Hematopoietic multipotent progenitor cell treated with erythropoietin and hydrocortisone succinate and interleukin-3 and kit ligand, for 17 days (in vitro differentiated cells): ENCODE data around the gene LY6G6F.

Source experiments
- DNase-seq: peaks from one replicate; pipeline ENCODE4 v3.0.0-alpha.2; 2015; ENCODE audit warnings: low spot score

LY6G6F gene

DNA sequence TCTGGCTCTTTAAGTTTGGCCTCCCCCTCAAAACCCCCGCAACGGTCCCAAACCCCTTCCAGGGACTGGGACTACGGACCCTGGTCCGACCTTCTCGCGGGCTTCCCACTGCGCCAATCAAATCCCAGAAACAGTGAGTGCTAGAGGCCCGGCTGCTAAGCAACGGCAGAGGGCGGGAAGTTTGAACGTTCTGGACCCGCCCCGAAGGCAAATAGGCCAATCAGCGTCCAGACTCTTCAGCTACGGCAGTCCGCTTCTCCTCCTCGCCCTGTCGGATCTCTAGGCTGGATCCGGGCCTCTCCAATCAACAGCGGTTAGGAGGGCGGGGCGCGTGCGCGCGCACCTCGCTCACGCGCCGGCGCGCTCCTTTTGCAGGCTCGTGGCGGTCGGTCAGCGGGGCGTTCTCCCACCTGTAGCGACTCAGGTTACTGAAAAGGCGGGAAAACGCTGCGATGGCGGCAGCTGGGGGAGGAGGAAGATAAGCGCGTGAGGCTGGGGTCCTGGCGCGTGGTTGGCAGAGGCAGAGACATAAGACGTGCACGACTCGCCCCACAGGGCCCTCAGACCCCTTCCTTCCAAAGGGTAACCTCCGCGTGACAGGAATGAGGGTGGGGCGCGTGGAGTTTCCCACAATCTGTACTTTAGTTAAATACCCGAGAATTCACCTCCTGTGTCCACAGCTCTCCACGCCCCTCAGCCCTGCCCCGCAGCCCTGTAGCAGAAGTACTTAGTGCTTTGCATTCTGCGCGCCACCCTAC is 33.2 kb downstream of the LY6G6F start, which contains the start of gene MSH5:
MSH5 (plus strand) TSS at position 367 of the 758 bp plus-strand sequence. CDS start 462 bp downstream, outside the sequence.
- DNase-seq: peak; percentile 98

DNA sequence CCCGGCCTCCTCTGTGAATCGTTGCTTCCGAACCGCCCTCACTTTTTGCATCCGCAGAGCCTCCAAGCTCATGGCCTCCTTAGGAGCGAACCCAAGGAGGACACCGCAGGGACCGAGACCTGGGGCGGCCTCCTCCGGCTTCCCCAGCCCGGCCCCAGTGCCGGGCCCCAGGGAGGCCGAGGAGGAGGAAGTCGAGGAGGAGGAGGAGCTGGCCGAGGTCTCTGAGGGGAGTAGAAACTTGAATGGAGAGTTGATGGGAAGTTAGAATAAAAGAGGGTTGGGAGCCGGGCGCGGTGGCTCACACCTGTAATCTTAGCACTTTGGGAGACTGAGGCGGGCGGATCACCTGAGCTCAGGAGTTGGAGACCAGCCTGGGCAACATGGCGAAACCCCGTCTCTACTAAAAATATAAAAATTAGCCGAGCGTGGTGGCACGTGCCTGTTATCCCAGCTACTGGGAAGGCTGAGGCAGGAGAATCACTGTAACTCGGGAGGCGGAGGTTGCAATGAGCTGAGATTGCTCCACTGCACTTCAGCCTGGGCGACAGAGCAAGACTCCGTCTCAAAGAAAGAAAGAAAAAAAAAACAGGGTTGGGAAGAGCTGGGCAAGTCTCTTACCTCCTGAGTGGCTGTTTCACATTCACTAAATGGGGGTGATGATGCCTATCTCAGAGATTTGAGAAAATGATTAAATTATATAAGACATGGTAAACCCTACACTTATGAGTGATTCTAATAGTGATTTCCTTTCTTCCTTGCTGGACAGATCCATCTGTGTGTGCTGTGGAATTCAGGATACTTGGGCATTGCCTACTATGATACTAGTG is 33.9 kb downstream of the LY6G6F start:
- no peak for DNase-seq

DNA sequence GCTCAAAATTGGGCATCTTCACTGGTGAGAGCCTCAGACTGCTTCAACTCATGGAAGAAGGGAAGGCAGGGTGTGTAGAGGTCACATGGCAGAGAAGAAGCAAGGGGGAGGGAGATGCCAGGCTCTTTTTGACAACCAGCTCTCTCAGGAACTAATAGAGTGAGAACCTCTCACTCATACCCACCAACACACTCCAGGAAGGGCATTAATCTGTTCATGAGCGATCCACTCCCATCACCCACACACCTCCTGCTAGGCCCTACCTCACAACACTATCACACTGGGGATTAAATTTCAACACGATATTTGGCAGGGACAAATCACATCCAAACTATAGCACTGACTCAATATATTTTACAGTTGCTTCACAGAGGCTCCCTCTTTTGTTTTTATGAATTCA is 35.1 kb downstream of the LY6G6F start:
- no peak for DNase-seq

DNA sequence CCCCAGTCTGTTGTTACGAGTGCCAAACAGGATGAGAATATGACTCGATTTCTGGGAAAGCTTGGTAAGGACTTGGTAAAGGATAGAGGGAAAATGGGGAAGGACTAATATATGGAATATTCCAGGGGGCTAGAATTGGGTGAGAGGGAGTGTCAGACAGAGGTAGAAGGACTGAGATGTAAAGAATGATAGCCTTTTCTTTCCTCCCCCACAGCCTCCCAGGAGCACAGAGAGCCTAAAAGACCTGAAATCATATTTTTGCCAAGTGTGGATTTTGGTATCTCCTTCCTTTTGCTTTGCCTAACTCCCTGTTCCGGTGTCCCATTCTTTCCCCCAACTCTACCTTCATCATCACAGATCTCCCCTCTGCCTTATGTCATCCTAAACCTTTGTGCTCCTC is 36.2 kb downstream of the LY6G6F start:
- no peak for DNase-seq

DNA sequence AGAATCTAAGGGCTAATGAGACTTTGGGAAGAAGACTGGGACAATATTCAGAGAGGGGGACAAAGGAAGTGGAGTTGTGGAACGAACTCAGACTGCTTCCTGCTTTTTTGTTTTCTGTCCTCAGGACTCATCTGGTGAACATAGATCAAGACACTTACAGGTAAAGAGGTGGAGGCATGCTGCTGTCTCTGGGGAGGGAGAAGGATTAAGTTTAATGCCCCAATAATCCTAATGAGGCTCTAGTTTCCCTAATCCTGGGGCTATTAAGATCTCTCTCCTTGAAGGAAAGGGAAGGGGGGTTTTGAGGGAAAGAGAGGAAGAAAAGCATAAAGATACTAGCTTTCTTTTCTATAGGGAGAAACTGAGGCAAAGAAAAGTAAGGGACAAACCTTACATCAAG is 37.8 kb downstream of the LY6G6F start:
- DNase-seq: no peak

DNA sequence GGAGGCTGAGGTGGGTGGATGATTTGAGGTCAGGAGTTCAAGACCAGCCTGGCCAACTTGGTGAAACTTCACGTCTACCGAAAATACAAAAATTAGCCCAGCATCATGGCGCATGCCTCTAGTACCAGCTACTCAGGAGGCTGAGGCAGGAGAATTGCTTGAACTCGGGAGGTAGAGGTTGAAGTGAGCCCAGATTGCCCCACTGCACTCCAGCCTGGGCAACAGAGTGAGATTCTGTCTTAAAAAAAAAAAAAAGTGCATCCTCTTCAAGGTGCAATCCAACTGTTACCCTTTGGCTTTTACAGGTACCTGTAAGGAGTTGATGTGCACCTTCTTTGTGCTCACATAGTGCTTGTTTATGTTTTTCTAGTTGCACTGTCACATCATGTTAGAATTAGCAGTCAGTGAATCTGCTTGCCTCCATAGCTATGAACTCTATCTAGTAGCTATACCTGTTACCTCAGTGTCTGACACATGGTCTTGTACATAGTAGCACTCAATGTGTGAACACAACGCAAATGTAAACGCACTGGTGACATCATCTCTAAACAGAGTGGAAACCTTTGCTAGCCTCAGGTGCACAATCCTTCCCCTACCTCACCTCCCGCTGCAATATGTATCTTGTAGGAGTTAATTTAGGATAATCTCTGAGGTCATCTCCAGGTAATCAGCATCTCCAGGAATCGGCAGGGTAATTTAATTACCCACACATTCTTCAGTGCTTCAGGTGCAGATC is 42.8 kb downstream of the LY6G6F start:
- no peak for DNase-seq

DNA sequence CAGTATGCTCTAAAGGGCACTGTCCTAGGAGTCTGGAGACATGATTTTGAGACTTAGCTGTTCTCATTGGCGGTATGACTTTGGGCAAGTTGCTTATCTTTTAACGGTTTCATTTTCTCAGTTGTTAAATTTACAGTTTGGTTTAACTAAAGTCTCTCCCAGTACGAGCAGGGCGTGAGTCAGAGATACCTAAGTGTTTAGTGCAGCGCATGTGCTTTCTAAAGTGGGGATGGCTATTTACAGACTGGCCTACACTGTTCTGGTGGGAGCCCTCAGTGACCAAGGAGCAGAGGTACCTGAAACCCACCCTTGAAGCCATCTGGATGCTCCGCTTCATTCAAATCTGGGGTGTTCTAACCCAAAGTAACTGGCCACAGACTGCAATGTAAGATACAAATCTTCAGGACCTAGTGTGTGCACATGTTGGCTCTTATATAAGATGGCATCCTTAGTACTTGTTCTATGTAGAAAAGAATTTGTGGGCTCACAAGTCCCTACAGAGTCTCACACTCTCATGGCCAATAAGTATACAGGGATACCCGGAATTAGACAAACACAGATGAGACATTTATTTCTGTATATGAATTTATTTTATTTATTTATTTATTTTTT is 43.9 kb downstream of the LY6G6F start:
- no peak for DNase-seq

DNA sequence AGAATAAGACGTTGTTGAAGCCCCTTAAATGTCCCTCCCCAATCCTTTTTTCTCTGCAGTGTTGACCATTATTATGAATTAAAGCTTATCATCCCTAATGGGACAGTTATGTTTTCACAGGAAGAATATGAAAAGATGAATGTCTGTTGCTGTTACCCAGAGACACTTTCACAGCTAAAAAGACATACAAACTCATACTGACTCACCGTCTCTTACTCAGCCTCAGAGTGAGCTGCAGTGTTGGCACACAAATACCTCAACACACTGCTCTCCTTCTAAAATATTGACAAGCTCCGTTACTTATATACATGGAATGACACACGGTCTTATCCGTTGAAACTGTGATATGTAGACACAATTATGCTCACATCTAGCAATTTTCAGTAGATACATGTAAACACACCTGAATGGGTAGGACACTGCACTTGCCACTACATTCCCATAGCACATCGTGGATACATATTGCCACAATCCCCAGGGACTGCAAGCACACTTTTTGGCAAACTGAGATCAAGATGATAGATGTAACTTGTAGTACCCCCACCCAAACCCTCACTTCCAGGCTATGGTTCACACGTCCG is 46.2 kb downstream of the LY6G6F start:
- DNase-seq: no peak

DNA sequence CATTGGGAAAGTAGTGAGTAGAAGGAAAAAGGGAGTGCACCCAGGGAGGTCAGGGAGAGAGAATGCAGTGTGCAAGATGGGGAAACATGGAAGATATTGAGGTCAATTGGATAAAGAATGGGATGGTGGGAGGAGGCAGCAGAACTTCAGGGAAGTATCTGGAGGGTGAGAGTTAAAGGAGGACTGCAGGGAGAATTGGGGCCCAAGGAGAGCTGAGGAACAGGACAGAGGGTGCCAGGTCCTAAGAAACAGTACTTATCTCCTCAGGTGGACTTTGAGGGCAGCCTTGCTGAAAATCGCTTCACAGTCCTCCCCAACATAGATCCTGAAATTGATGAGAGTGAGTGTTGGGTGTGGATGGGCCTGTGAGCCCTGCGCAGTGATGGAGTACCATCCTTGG is 51.6 kb downstream of the LY6G6F start:
- DNase-seq: no peak
